ENCODE data around the gene SLC2A9. TPM values are rescaled to one million over a fixed set of nuclear protein-coding genes. Genes with fewer than 3 reads are reported as not detected.

SLC2A9 gene
- 7.4 TPM for total RNA-seq

GRCh38 chr4:10020871-10021652 lies at the start of gene SLC2A9:
Gene SLC2A9, minus strand, starts transcription at chr4:10021497. Its CDS starts 68 bp downstream, at chr4:10021429.
- no peak for DNase-seq (ENCODE audit: low spot score)
- intact Hi-C loops (cut with DNase I) = no loop called here
- no peak for ATAC-seq

- ATAC-seq = no peak
- no peak for DNase-seq (ENCODE audit: low spot score)
- intact Hi-C loops (cut with DNase I) = no loop called here
These were observed 47.9 kb upstream of the SLC2A9 start for GRCh38 chr4:10069075-10069642.

- ATAC-seq = peak; percentile 69
- intact Hi-C loops (cut with DNase I) = no loop called here
- no peak for DNase-seq (ENCODE audit: low spot score)
These were observed 45.7 kb upstream of the SLC2A9 start for GRCh38 chr4:10066670-10067651.

- intact Hi-C loops (cut with DNase I) = no loop called here
- ATAC-seq = peak; percentile 48
- DNase-seq (ENCODE audit: low spot score) = no peak
These were observed 44.9 kb upstream of the SLC2A9 start for GRCh38 chr4:10066206-10066605.

GRCh38 chr4:10063544-10064300 lies 42.4 kb upstream of the SLC2A9 start:
- DNase-seq (ENCODE audit: low spot score) = no peak
- intact Hi-C loops (cut with DNase I) = no loop called here
- peak; percentile 95 for ATAC-seq

- intact Hi-C loops (cut with DNase I) = no loop called here
These were observed 40.5 kb upstream of the SLC2A9 start for GRCh38 chr4:10061650-10062415.

GRCh38 chr4:10058371-10058770 lies 37.1 kb upstream of the SLC2A9 start:
- DNase-seq (ENCODE audit: low spot score) (no peak), ATAC-seq (no peak)
- intact Hi-C loops (cut with DNase I) = no loop called here

More at GRCh38 chr4:10061650-10062415, 40.5 kb upstream of the SLC2A9 start:
- DNase-seq (ENCODE audit: low spot score) (no peak), ATAC-seq (no peak)

- DNase-seq (ENCODE audit: low spot score) (no peak), ATAC-seq (no peak)
- intact Hi-C loops (cut with DNase I) = no loop called here
These were observed 35.7 kb upstream of the SLC2A9 start for GRCh38 chr4:10057023-10057395.

GRCh38 chr4:10056334-10057022 lies 35.2 kb upstream of the SLC2A9 start:
- DNase-seq (ENCODE audit: low spot score) (no peak), ATAC-seq (no peak)
- intact Hi-C loops (cut with DNase I) = no loop called here

- no peak for DNase-seq (ENCODE audit: low spot score)
- no peak for ATAC-seq
- intact Hi-C loops (cut with DNase I) = loop anchor here (1.0 kb wide), 1 partner anchor 45 kb away; no protein-coding TSS in a partner anchor
These were observed 34.6 kb upstream of the SLC2A9 start for GRCh38 chr4:10055871-10056270.

- intact Hi-C loops (cut with DNase I) = loop anchor here (1.0 kb wide), 1 partner anchor 47 kb away; no protein-coding TSS in a partner anchor
- DNase-seq (ENCODE audit: low spot score) (no peak), ATAC-seq (no peak)
These were observed 33.3 kb upstream of the SLC2A9 start for GRCh38 chr4:10054571-10055041.

GRCh38 chr4:10053635-10054453 lies 32.5 kb upstream of the SLC2A9 start:
- DNase-seq (ENCODE audit: low spot score) = no peak
- no peak for ATAC-seq
- intact Hi-C loops (cut with DNase I) = no loop called here

GRCh38 chr4:10051517-10052135 lies 30.3 kb upstream of the SLC2A9 start:
- intact Hi-C loops (cut with DNase I) = no loop called here
- DNase-seq (ENCODE audit: low spot score) (no peak), ATAC-seq (no peak)

GRCh38 chr4:10050721-10051120 lies 29.4 kb upstream of the SLC2A9 start:
- DNase-seq (ENCODE audit: low spot score) (no peak), ATAC-seq (no peak)
- intact Hi-C loops (cut with DNase I) = no loop called here

GRCh38 chr4:10050261-10050661 lies 29.0 kb upstream of the SLC2A9 start:
- DNase-seq (ENCODE audit: low spot score) (no peak), ATAC-seq (no peak)
- intact Hi-C loops (cut with DNase I) = no loop called here
